ENCODE measurements around the gene ZFYVE28. TPM values are rescaled to one million over a fixed set of nuclear protein-coding genes. Genes with fewer than 3 reads are reported as not detected.

Gene ZFYVE28
- total RNA-seq, 1 experiment from 2014 or later: 12.9 TPM

- BruUV-seq (replicated peaks): no TSS peak
- Histone ChIP-seq H3K4me2 (no peak overlapping the region), H3K36me3 (ENCODE audit: low read depth) (no peaks in the 10 kb centered on the region), H2AFZ (no peak overlapping the region), H3K9me3 (ENCODE audit: insufficient read depth, low read depth) (no peaks in the 10 kb centered on the region), H3K27me3 (ENCODE audit: insufficient read depth, low read depth) (peaks cover 5% of the 10 kb centered on the region; the same call in 1 of the 2 replicates), H3K27ac (no peak overlapping the region), H3K4me1 (replicated peaks; ENCODE audit: insufficient read depth) (no peaks in the 10 kb centered on the region), H3F3A (ENCODE audit: insufficient read depth, low read depth) (no peaks in the 10 kb centered on the region), H3K9me2 (ENCODE audit: insufficient read depth) (no peaks in the 10 kb centered on the region), H3K4me3 (no peak overlapping the region), H3K79me2 (ENCODE audit: low read depth) (no peaks in the 10 kb centered on the region), H4K20me1 (ENCODE audit: insufficient read depth) (no peaks in the 10 kb centered on the region)
- peak in 1 of 2 experiments; percentile 62 for DNase-seq
- no peak for TF ChIP-seq CTCF (conservative IDR thresholded peaks at IDR 0.05)
- no peak for TF ChIP-seq EZH2 (IDR thresholded peaks at IDR 0.05; ENCODE audit: low read depth)
- intact Hi-C loops (cut with micrococcal nuclease; ENCODE audit: unreplicated experiment): no loop called here
- ChIA-PET CTCF (no interaction called here), POLR2A (ENCODE audit: unreplicated experiment) (no interaction called here)
Observed at GRCh38 chr4:2364654-2365053, 53.8 kb downstream of the ZFYVE28 start.

DNA sequence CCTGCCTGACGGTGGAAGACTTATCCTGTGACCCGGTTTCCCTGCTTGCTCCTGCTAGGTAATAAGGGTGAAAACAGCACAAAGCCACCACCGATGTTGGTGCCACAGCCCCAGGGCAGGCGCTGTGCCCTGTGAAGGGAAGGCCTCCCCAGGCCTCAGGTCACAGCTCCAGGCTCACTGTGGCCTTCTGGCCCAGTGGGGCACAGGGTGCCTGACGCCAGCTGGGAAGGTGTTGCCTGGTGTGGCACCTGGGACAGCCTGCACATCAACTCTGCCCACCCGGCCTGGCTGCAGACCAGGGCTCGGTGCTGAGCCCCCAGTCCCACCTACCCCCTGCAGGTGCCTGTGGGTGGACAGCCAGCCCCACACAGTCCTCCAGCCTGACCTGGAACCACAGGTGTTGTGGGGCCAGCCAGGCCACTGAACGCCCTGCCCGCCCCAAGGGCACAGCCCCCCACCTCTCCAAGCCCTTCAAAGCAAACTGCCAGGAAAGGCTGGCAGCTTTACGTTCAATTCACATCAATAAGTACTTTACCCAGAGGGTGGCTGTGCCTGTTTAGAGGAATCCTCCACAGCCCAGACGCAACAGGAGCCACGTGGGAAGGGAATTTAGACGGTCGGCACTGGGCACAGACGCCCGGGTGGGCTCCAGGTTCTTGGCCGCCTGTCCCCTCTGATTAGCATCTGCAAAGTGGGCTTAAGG lies 54.3 kb downstream of the ZFYVE28 start:
- no peaks in the 10 kb centered on the region for H4K20me1 ChIP-seq (ENCODE audit: insufficient read depth)
- peaks cover 5% of the 10 kb centered on the region; the same call in 1 of the 2 replicates for H3K27me3 ChIP-seq (ENCODE audit: insufficient read depth, low read depth)
- no peak overlapping the region for H3K4me2 ChIP-seq
- no peaks in the 10 kb centered on the region for H3K36me3 ChIP-seq (ENCODE audit: low read depth)
- ChIA-PET POLR2A (ENCODE audit: unreplicated experiment) (no interaction called here), CTCF (no interaction called here)
- H3K27ac ChIP-seq: no peak overlapping the region
- no peaks in the 10 kb centered on the region for H3K9me3 ChIP-seq (ENCODE audit: insufficient read depth, low read depth)
- no peaks in the 10 kb centered on the region for H3K9me2 ChIP-seq (ENCODE audit: insufficient read depth)
- H3K79me2 ChIP-seq (ENCODE audit: low read depth): no peaks in the 10 kb centered on the region
- H3K4me1 ChIP-seq (replicated peaks; ENCODE audit: insufficient read depth): no peaks in the 10 kb centered on the region
- no peak overlapping the region for H2AFZ ChIP-seq
- TSS peak; percentile 67 for BruUV-seq (replicated peaks)
- no peaks in the 10 kb centered on the region for H3F3A ChIP-seq (ENCODE audit: insufficient read depth, low read depth)
- intact Hi-C loops (cut with micrococcal nuclease; ENCODE audit: unreplicated experiment): no loop called here
- TF ChIP-seq CTCF (conservative IDR thresholded peaks at IDR 0.05): no peak
- TF ChIP-seq EZH2 (IDR thresholded peaks at IDR 0.05; ENCODE audit: low read depth): no peak
- DNase-seq: no peak
- H3K4me3 ChIP-seq: no peak overlapping the region

DNA sequence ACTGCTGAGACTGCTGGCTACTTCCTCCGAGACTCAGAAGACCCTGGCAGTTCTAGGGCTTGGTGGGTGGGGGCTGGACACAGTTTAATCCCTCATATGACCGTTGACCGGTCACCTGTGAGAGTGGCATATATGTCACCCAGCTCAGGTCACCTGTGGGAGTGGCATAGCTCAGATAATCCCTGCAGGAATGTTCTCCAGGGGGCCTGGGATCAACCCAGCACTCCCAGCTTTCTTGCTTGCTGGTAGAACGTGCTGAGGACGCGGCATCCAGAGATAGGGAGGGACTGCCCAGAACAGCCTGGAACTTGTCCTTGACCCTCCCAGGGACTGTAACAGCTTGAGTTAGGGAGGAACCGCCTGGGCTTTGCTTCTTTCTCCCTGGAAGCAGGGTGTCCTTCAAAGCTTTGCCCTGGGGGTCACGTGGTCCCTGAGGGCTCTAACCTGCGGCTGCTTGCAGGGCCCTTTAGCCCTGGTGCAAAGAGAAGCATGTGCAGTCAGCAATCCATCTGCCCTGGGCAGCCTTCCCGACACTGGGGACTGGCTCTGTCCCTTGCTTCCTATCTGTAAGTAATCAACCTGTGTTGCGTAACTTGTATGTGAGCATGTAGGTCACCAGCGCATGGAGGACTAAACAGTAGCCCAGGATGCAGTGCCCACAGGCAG lies 55.3 kb downstream of the ZFYVE28 start:
- Histone ChIP-seq H3K27ac (no peak overlapping the region), H4K20me1 (ENCODE audit: insufficient read depth) (no peaks in the 10 kb centered on the region), H3K9me3 (ENCODE audit: insufficient read depth, low read depth) (no peaks in the 10 kb centered on the region), H3K9me2 (ENCODE audit: insufficient read depth) (no peaks in the 10 kb centered on the region), H3F3A (ENCODE audit: insufficient read depth, low read depth) (no peaks in the 10 kb centered on the region), H3K4me3 (no peak overlapping the region), H2AFZ (no peak overlapping the region), H3K36me3 (ENCODE audit: low read depth) (no peaks in the 10 kb centered on the region), H3K27me3 (ENCODE audit: insufficient read depth, low read depth) (no peaks in the 10 kb centered on the region), H3K79me2 (ENCODE audit: low read depth) (no peaks in the 10 kb centered on the region), H3K4me1 (replicated peaks; ENCODE audit: insufficient read depth) (no peaks in the 10 kb centered on the region), H3K4me2 (no peak overlapping the region)
- intact Hi-C loops (cut with micrococcal nuclease; ENCODE audit: unreplicated experiment): no loop called here
- no TSS peak for BruUV-seq (replicated peaks)
- POLR2A ChIA-PET (ENCODE audit: unreplicated experiment): interaction anchor here (0.7 kb wide), 1 partner anchor 16 kb away, joined by 3 read pairs; no protein-coding TSS in a partner anchor
- no peak for TF ChIP-seq EZH2 (IDR thresholded peaks at IDR 0.05; ENCODE audit: low read depth)
- TF ChIP-seq CTCF (conservative IDR thresholded peaks at IDR 0.05): no peak
- CTCF ChIA-PET: no interaction called here
- DNase-seq: no peak
